Caco-2 (cell line): ENCODE measurements around the gene KLF15. TPM values are rescaled to one million over a fixed set of nuclear protein-coding genes. Genes with fewer than 3 reads are reported as not detected.

ENCODE experiments used
- BruUV-seq: library from RNA; stranded (reverse); fragments of 400-500 nt; replicated peaks from 2 replicates; lab custom pipeline; 2021; lab: Mats Ljungman, UMichigan
- CTCF ChIA-PET: fragments of 300-600 bp; sonication (Branson Sonifier 250); formaldehyde crosslinking; loops from one replicate; lab custom pipeline; 2022; ENCODE audit warnings: antibody characterized with exemption; lab: Charles Lee
- POLR2A ChIA-PET: fragments of 300-600 bp; sonication (Branson Sonifier 250); formaldehyde crosslinking; loops from one replicate; lab custom pipeline; 2022; ENCODE audit warnings: antibody characterized with exemption; lab: Charles Lee
- DNase-seq, 2 experiments: peaks; one replicate each; pipeline versions ENCODE4 v3.0.0 to v3.0.0-alpha.2; 2020 to 2022
- H3K27me3 ChIP-seq: replicated peaks from 2 replicates; pipeline ENCODE4 v1.6.0; 2011; ENCODE audit warnings: low read length; ENCODE audit not compliant: control insufficient read depth, insufficient read depth
- H3K36me3 ChIP-seq: 2 replicates; pipeline ENCODE4 v1.5.1; 2011; ENCODE audit warnings: low read length; ENCODE audit not compliant: control insufficient read depth, insufficient read depth
- H3K4me1 ChIP-seq: fragments of 250-450 bp; sonication (Bioruptor Pico); 2 replicates; pipeline ENCODE4 v1.5.1; 2020; ENCODE audit warnings: mild to moderate bottlenecking
- H3K4me3 ChIP-seq: 2 replicates; pipeline ENCODE4 v1.5.1; 2011; ENCODE audit warnings: low read depth, mild to moderate bottlenecking, control low read depth, low read length
- H3K9me3 ChIP-seq: fragments of 250-450 bp; sonication (Bioruptor Pico); 2 replicates; pipeline ENCODE4 v1.5.1; 2020; ENCODE audit warnings: mild to moderate bottlenecking, moderate library complexity
- H3K27ac Mint-ChIP-seq: one replicate; pipeline ENCODE4 v1.8.0; 2022; ENCODE audit warnings: mixed read lengths; ENCODE audit not compliant: unreplicated experiment
- H3K27me3 Mint-ChIP-seq: one replicate; pipeline ENCODE4 v1.8.0; 2022; ENCODE audit warnings: mixed read lengths; ENCODE audit not compliant: insufficient read depth, unreplicated experiment
- H3K36me3 Mint-ChIP-seq: one replicate; pipeline ENCODE4 v1.8.0; 2022; ENCODE audit warnings: mild to moderate bottlenecking, mixed read lengths; ENCODE audit not compliant: insufficient read depth, unreplicated experiment
- H3K4me1 Mint-ChIP-seq: one replicate; pipeline ENCODE4 v1.8.0; 2022; ENCODE audit warnings: low read depth, mixed read lengths; ENCODE audit not compliant: unreplicated experiment
- H3K4me3 Mint-ChIP-seq: one replicate; pipeline ENCODE4 v1.8.0; 2022; ENCODE audit warnings: mild to moderate bottlenecking, moderate library complexity, mixed read lengths; ENCODE audit not compliant: unreplicated experiment
- H3K9me3 Mint-ChIP-seq: one replicate; pipeline ENCODE4 v1.8.0; 2022; ENCODE audit warnings: mixed read lengths; ENCODE audit not compliant: unreplicated experiment
- intact Hi-C: fragments of 100-400 bp; cut with micrococcal nuclease; formaldehyde crosslinking; loops from one replicate; pipeline ENCODE4 v1.10.0; 2022; ENCODE audit not compliant: unreplicated experiment
- total RNA-seq: library from RNA; stranded (reverse); gene quantifications from 2 replicates; pipeline ENCODE4 v1.2.3, GENCODE V29; 2022
- TF ChIP-seq, protein P1 (sequence below), 2 experiments: fragments of 200-600 bp in 1 of 2; IDR thresholded peaks; 1 replicate in 1 of 2; 2 replicates in 1 of 2; pipeline versions ENCODE4 v1.5.1 to v1.8.0; 2011 to 2022; ENCODE audit warnings: antibody characterized with exemption in 1 of 2, control low read depth in 1 of 2, inconsistent platforms in 1 of 2, low read depth in 1 of 2, low read length in 1 of 2, mild to moderate bottlenecking in 1 of 2, moderate library complexity in 1 of 2; ENCODE audit not compliant: insufficient read depth in 1 of 2, severe bottlenecking in 1 of 2, unreplicated experiment in 1 of 2

The KLF15 gene
- total RNA-seq, 1 experiment from 2014 or later: 2.7 TPM

DNA sequence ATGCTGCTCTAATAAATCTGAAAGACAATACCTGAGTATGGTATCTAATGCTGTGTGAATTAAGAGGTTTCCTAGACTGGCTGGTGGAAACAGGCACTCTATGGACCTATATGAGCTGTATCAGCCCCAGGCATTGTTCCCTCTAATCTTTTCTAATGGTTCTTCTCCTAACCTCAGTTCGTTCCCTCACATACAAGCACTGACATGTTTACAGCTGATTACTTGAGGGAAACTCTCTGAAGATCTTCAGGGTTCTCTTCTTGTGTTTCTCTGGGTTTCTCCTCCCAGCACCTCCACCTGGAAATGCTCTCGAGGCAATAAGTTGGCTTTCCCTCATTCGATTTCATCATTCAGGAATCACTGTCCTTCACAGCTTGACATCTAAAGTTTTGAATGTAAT lies 52.9 kb downstream of the KLF15 start:
- ChIA-PET CTCF (no interaction called here), POLR2A (no interaction called here)
- Histone ChIP-seq H3K4me1 (no peaks in the 10 kb centered on the region), H3K4me3 (no peak overlapping the region), H3K9me3 (peaks cover 12% of the 10 kb centered on the region), H3K36me3 (no peaks in the 10 kb centered on the region), H3K27me3 (no peaks in the 10 kb centered on the region)
- Mint-ChIP-seq H3K36me3 (no peaks in the 10 kb centered on the region), H3K27ac (no peak overlapping the region), H3K27me3 (no peaks in the 10 kb centered on the region), H3K4me1 (no peaks in the 10 kb centered on the region), H3K9me3 (peaks cover 24% of the 10 kb centered on the region), H3K4me3 (no peak overlapping the region)
- BruUV-seq: no TSS peak
- intact Hi-C loops: no loop called here
- TF ChIP-seq, protein P1, sequence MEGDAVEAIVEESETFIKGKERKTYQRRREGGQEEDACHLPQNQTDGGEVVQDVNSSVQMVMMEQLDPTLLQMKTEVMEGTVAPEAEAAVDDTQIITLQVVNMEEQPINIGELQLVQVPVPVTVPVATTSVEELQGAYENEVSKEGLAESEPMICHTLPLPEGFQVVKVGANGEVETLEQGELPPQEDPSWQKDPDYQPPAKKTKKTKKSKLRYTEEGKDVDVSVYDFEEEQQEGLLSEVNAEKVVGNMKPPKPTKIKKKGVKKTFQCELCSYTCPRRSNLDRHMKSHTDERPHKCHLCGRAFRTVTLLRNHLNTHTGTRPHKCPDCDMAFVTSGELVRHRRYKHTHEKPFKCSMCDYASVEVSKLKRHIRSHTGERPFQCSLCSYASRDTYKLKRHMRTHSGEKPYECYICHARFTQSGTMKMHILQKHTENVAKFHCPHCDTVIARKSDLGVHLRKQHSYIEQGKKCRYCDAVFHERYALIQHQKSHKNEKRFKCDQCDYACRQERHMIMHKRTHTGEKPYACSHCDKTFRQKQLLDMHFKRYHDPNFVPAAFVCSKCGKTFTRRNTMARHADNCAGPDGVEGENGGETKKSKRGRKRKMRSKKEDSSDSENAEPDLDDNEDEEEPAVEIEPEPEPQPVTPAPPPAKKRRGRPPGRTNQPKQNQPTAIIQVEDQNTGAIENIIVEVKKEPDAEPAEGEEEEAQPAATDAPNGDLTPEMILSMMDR (IDR thresholded peaks at IDR 0.05; ENCODE audit: insufficient read depth in 1 of 2, low read depth in 1 of 2, low read length in 1 of 2, severe bottlenecking in 1 of 2, unreplicated experiment in 1 of 2): no peak
- DNase-seq: no peak

DNA sequence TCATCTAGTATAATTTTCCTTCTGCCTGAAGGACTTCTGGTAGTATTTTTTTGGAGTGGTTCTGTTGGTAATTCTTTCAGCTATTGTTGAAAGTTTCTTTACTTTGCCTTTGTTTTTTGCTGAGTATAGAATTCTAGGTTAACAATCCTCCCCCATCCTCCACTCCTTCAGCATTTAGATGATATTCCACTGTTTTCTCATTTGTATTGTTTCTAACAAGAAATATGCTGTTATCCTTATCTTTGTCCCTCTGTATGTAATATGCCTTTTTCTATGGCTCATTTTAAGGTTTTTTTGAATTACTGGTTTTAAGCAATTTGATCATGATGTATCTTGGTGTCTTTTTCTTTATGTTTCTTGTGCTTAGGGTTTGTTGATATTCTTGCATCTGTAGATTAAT lies 53.9 kb downstream of the KLF15 start:
- Mint-ChIP-seq H3K36me3 (no peaks in the 10 kb centered on the region), H3K4me3 (no peak overlapping the region), H3K27me3 (no peaks in the 10 kb centered on the region), H3K27ac (no peak overlapping the region), H3K9me3 (peaks cover 24% of the 10 kb centered on the region), H3K4me1 (no peaks in the 10 kb centered on the region)
- no peaks in the 10 kb centered on the region for H3K36me3 ChIP-seq
- ChIA-PET POLR2A (no interaction called here), CTCF (no interaction called here)
- BruUV-seq: no TSS peak
- no peaks in the 10 kb centered on the region for H3K4me1 ChIP-seq
- H3K9me3 ChIP-seq: peaks cover 12% of the 10 kb centered on the region
- H3K4me3 ChIP-seq: no peak overlapping the region
- H3K27me3 ChIP-seq: no peaks in the 10 kb centered on the region
- intact Hi-C loops: no loop called here
- no peak for DNase-seq
- TF ChIP-seq, protein P1 (IDR thresholded peaks at IDR 0.05; ENCODE audit: insufficient read depth in 1 of 2, low read depth in 1 of 2, low read length in 1 of 2, severe bottlenecking in 1 of 2, unreplicated experiment in 1 of 2): no peak

DNA sequence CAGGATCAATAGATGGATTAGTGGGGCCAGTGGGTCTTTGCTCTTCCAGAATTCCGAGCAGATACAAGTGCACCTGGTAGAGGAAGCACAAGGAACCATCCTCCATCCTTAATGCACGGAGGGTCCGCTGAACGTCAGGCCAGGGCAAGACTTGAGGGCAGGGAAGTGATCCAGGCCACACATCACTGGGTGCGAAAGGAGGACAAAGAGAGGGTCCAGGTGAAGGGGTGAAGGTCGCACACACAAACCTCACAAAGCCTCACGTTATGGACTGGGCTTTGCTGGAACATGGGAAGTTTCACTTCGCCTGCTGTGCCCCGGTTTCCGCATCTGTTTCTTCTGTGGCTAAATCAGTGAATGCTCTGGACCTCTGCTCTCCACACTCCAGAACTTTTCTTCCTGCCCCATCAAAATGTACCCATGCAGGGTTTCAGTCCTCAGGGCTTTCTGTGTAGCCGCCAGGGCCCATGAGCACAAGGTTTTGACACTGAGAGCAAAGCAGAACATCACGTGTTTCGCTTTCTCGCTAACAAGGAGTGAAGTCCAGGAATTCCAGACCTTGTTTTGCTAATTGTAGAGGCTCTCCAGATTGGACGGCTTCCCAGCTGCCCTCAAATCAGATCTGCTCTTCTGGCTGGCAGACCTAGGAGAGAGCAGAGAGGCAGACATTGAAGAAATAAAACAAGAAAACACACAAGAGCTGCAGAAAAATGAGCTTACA lies 56.3 kb downstream of the KLF15 start:
- TF ChIP-seq, protein P1 (IDR thresholded peaks at IDR 0.05; ENCODE audit: insufficient read depth in 1 of 2, low read depth in 1 of 2, low read length in 1 of 2, severe bottlenecking in 1 of 2, unreplicated experiment in 1 of 2): no peak
- no peaks in the 10 kb centered on the region for H3K36me3 Mint-ChIP-seq
- ChIA-PET CTCF (no interaction called here), POLR2A (no interaction called here)
- intact Hi-C loops: no loop called here
- no peak for DNase-seq
- H3K4me1 ChIP-seq: no peaks in the 10 kb centered on the region
- peaks cover 12% of the 10 kb centered on the region for H3K9me3 ChIP-seq
- no peak overlapping the region for H3K27ac Mint-ChIP-seq
- peaks cover 24% of the 10 kb centered on the region for H3K9me3 Mint-ChIP-seq
- H3K4me1 Mint-ChIP-seq: no peaks in the 10 kb centered on the region
- H3K36me3 ChIP-seq: no peaks in the 10 kb centered on the region
- H3K4me3 ChIP-seq: no peak overlapping the region
- H3K4me3 Mint-ChIP-seq: no peak overlapping the region
- no peaks in the 10 kb centered on the region for H3K27me3 Mint-ChIP-seq
- no peaks in the 10 kb centered on the region for H3K27me3 ChIP-seq
- no TSS peak for BruUV-seq
